HepG2 (cell line): Measurements from ENCODE around the gene HYAL2. TPM values are rescaled to one million over a fixed set of nuclear protein-coding genes. Genes with fewer than 3 reads are reported as not detected.

ENCODE experiments used
- ATM ChIP-seq: fragments of 450-650 bp; IDR thresholded peaks from 2 replicates; pipeline ENCODE4 v1.7.1; 2017; ENCODE audit warnings: mild to moderate bottlenecking, borderline replicate concordance
- BORCS8-MEF2B ChIP-seq: sonication (generic); formaldehyde crosslinking; IDR thresholded peaks from 2 replicates; pipeline ENCODE4 v1.8.0; 2022; ENCODE audit warnings: mild to moderate bottlenecking, missing genetic modification reagents
- CBX1 ChIP-seq: IDR thresholded peaks from one replicate; pipeline ENCODE4 v1.6.1; 2016; ENCODE audit warnings: antibody characterized with exemption, low read depth
- CBX5 ChIP-seq: sonication (generic); formaldehyde crosslinking; IDR thresholded peaks from 2 replicates; pipeline ENCODE4 v1.4.0; 2020; ENCODE audit warnings: missing genetic modification reagents, borderline replicate concordance
- ESRRA ChIP-seq: sonication (generic); formaldehyde crosslinking; IDR thresholded peaks from 2 replicates; pipeline ENCODE4 v1.5.1; 2020; ENCODE audit warnings: mild to moderate bottlenecking, low read depth, missing genetic modification reagents
- FOXK1 ChIP-seq: sonication (generic); formaldehyde crosslinking; IDR thresholded peaks from 2 replicates; pipeline ENCODE4 v1.4.0; 2020; ENCODE audit warnings: low read depth, missing genetic modification reagents, borderline replicate concordance
- HBP1 ChIP-seq: IDR thresholded peaks from 2 replicates; pipeline ENCODE4 v1.6.1; 2016; ENCODE audit warnings: low read depth, control low read depth
- KMT2A ChIP-seq: sonication (generic); formaldehyde crosslinking; IDR thresholded peaks from 2 replicates; pipeline ENCODE4 v1.4.0; 2020; ENCODE audit warnings: missing genetic modification reagents
- NR2F1 ChIP-seq, 2 experiments: fragments of 450-650 bp in 1 of 2; formaldehyde crosslinking in 1 of 2; IDR thresholded peaks; 2 replicates each; pipeline versions ENCODE4 v1.5.0 to v1.6.1; 2016 to 2020; ENCODE audit warnings: mild to moderate bottlenecking in 1 of 2, missing compliant biosample characterization in 1 of 2, missing genetic modification reagents in 1 of 2, moderate library complexity in 1 of 2
- PHF21A ChIP-seq: sonication (generic); formaldehyde crosslinking; IDR thresholded peaks from 2 replicates; pipeline ENCODE4 v1.5.0; 2020; ENCODE audit warnings: mild to moderate bottlenecking, missing genetic modification reagents
- POGK ChIP-seq: sonication (generic); formaldehyde crosslinking; conservative IDR thresholded peaks from 2 replicates; pipeline ENCODE4 v1.8.0; 2022; ENCODE audit warnings: mild to moderate bottlenecking, moderate library complexity, missing genetic modification reagents
- POLR2AphosphoS2 ChIP-seq: IDR thresholded peaks from 2 replicates; pipeline ENCODE4 v1.6.1; 2011; ENCODE audit warnings: low read depth, low read length, improper control_type of control experiment
- ZBTB1 ChIP-seq: sonication (generic); formaldehyde crosslinking; IDR thresholded peaks from 2 replicates; pipeline ENCODE4 v1.4.0; 2020; ENCODE audit warnings: missing genetic modification reagents, borderline replicate concordance
- ZBTB33 ChIP-seq: sonication (generic); formaldehyde crosslinking; IDR thresholded peaks from 2 replicates; pipeline ENCODE4 v1.4.0; 2020; ENCODE audit warnings: missing genetic modification reagents
- ZFP1 ChIP-seq: IDR thresholded peaks from 2 replicates; pipeline ENCODE4 v1.6.1; 2016
- ZMYM3 ChIP-seq: sonication (generic); formaldehyde crosslinking; IDR thresholded peaks from 2 replicates; pipeline ENCODE4 v1.5.1; 2020; ENCODE audit warnings: mild to moderate bottlenecking, missing genetic modification reagents
- ZNF138 ChIP-seq: sonication (generic); formaldehyde crosslinking; IDR thresholded peaks from 2 replicates; pipeline ENCODE4 v1.5.0; 2020; ENCODE audit warnings: mild to moderate bottlenecking, low read depth, missing genetic modification reagents
- ZNF232 ChIP-seq: sonication (generic); formaldehyde crosslinking; IDR thresholded peaks from 2 replicates; pipeline ENCODE4 v1.4.0; 2020; ENCODE audit warnings: missing genetic modification reagents, borderline replicate concordance
- ZNF274 ChIP-seq: sonication (generic); formaldehyde crosslinking; IDR thresholded peaks from 2 replicates; pipeline ENCODE4 v1.5.1; 2020; ENCODE audit warnings: mild to moderate bottlenecking, missing genetic modification reagents
- ZNF30 ChIP-seq: sonication (generic); formaldehyde crosslinking; IDR thresholded peaks from 2 replicates; pipeline ENCODE4 v1.5.0; 2020; ENCODE audit warnings: mild to moderate bottlenecking, missing genetic modification reagents
- ZNF564 ChIP-seq: sonication (generic); formaldehyde crosslinking; IDR thresholded peaks from 2 replicates; pipeline ENCODE4 v1.8.1; 2023; ENCODE audit warnings: mild to moderate bottlenecking, missing genetic modification reagents
- ZNF749 ChIP-seq: sonication (generic); formaldehyde crosslinking; IDR thresholded peaks from 2 replicates; pipeline ENCODE4 v1.8.0; 2022; ENCODE audit warnings: mild to moderate bottlenecking, missing genetic modification reagents, moderate library complexity, borderline replicate concordance
- ZNF891 ChIP-seq: sonication (generic); formaldehyde crosslinking; IDR thresholded peaks from 2 replicates; pipeline ENCODE4 v1.5.0; 2020; ENCODE audit warnings: mild to moderate bottlenecking, missing genetic modification reagents
- ZSCAN21 ChIP-seq: sonication (generic); formaldehyde crosslinking; IDR thresholded peaks from 2 replicates; pipeline ENCODE4 v1.8.0; 2022; ENCODE audit warnings: mild to moderate bottlenecking, missing genetic modification reagents, moderate library complexity, borderline replicate concordance
- ZSCAN29 ChIP-seq: sonication (generic); formaldehyde crosslinking; conservative IDR thresholded peaks from 2 replicates; pipeline ENCODE4 v1.4.0; 2020; ENCODE audit warnings: mild to moderate bottlenecking, missing genetic modification reagents
- ZSCAN9 ChIP-seq: IDR thresholded peaks from 2 replicates; pipeline ENCODE4 v1.6.1; 2016; ENCODE audit warnings: borderline replicate concordance
- polyA plus RNA-seq, 8 experiments: library from polyadenylated mRNA; depleted of rRNA in 3 of 8; stranded (reverse) in 7 of 8; unstranded in 1 of 8; fragments of >200 nt; fragmentation: Illumina TruSeq in 4 of 8; extraction: Trizol in 4 of 8; gene quantifications; 2 replicates each; pipeline versions ENCODE4 v1.2.1 to v1.2.3, GENCODE V29; 2011 to 2016; ENCODE audit warnings: low read depth in 4 of 8, missing spikeins in 1 of 8, mixed read lengths in 1 of 8; ENCODE audit not compliant: insufficient read depth in 1 of 8
- total RNA-seq, 5 experiments: library from RNA; depleted of rRNA; stranded (reverse); fragments of >200 nt; fragmentation: Illumina TruSeq; extraction: Trizol; gene quantifications; 2 replicates each; pipeline ENCODE4 v1.2.3, GENCODE V29; 2016; ENCODE audit warnings: low read depth in 1 of 5

The HYAL2 gene
- total and polyA plus RNA-seq, 2 of the 13 experiments (the other 11 are each of a cell fraction or from before 2014, with no cell fraction given): 76.2 to 102 TPM

DNA sequence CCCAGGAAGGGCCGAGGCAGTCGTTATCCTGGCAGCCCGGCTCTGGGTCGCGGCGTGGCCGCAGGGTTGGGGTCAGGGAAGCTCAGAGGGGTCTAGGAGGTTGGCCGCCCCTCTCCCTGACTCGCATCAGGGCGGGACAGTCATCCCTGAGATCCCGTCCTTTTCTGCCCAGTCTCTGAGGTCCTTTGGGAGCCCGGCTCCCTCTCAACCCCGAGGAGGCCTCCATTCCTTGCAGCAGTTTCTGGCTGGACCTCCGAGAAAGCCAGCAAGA, 495 bp downstream of the HYAL2 start (continued):
- TF ChIP-seq ZNF30 (CRISPR knock-in tag) (no peak), CBX5 (CRISPR knock-in tag) (peak; percentile 26; the same call in 1 of the 2 replicates), PHF21A (CRISPR knock-in tag) (peak; percentile 29), NR2F1 (CRISPR knock-in tag; IDR thresholded peaks at IDR 0.05) (no peak), BORCS8-MEF2B (0 out of 2 replicates have a peak, but pooled peaks have one; percentile 7), POLR2AphosphoS2 (no peak), ZSCAN9 (CRISPR knock-in tag) (no peak), ESRRA (CRISPR knock-in tag) (peak; percentile 22; the same call in 1 of the 2 replicates), ZMYM3 (CRISPR knock-in tag) (0 out of 2 replicates have a peak, but pooled peaks have one; percentile 9), ZBTB1 (CRISPR knock-in tag) (no peak), ZNF749 (CRISPR knock-in tag) (0 out of 2 replicates have a peak, but pooled peaks have one; percentile 1), CBX1 (no peak), KMT2A (CRISPR knock-in tag) (0 out of 2 replicates have a peak, but pooled peaks have one; percentile 3), ZNF564 (CRISPR knock-in tag) (0 out of 2 replicates have a peak, but pooled peaks have one; percentile 17), ZSCAN29 (CRISPR knock-in tag) (no peak), ATM (no peak), ZNF274 (no peak; the same call in 1 of the 2 replicates), FOXK1 (no peak), ZBTB33 (CRISPR knock-in tag) (no peak), HBP1 (0 out of 2 replicates have a peak, but pooled peaks have one; percentile 0), ZSCAN21 (CRISPR knock-in tag) (no peak), ZNF138 (CRISPR knock-in tag) (peak; percentile 33; the same call in 1 of the 2 replicates), POGK (CRISPR knock-in tag) (no peak; the same call in 1 of the 2 replicates), ZFP1 (CRISPR knock-in tag) (no peak), ZNF891 (CRISPR knock-in tag) (0 out of 2 replicates have a peak, but pooled peaks have one; percentile 6), ZNF232 (CRISPR knock-in tag) (no peak)
